ENCODE measurements around the gene GFAP.

The GFAP gene

DNA sequence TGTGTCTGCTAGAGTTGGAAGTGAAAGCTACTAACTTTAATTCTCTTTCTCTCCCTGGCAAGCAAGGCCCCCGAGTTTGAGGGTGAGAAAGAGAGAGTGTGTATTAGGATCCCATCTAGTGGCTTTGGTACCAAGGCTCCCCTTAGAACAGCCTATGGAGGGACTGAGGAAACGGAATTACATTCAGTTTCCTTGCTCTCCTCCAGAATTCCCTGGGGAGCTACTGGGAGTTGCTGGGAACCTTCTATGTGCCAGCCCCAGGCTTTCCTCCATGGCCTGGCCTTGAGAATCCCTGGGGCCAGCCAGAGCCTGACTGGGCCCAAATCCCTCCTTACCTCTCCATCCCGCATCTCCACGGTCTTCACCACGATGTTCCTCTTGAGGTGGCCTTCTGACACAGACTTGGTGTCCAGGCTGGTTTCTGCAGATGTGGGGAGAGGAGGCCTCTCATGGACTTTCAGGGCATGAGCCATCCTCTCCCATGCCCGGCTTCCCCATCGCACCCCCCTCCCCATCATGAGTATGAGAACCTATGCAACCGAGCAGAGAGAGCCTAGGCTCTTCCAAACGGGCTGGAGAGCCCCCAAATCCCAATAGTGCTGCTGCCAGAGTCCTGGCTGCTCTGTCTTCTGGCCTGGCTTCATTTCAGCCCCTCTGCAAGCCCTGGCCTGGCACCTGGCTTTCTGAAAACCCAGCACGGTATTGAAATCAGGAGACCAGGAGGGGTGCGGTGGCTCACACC lies 7.4 kb downstream of the GFAP start:
- no peak for TF ChIP-seq EZH2phosphoT487 (conservative IDR thresholded peaks at IDR 0.05; ENCODE audit: low read length)
- H2AFZ ChIP-seq (ENCODE audit: low read depth, low read length, severe bottlenecking) = no peak overlapping the region
- no peaks in the 10 kb centered on the region for H4K20me1 ChIP-seq (ENCODE audit: low read depth, low read length)
- no peak overlapping the region for H3K4me3 ChIP-seq (ENCODE audit: insufficient read depth, low read length, poor library complexity, severe bottlenecking)
- no peaks in the 10 kb centered on the region for H3K9me2 ChIP-seq (replicated peaks; ENCODE audit: insufficient read depth, low read length)
- no peak overlapping the region for H3K9ac ChIP-seq (ENCODE audit: low read length)
- H3K36me3 ChIP-seq (ENCODE audit: low read length) = no peaks in the 10 kb centered on the region
- no peaks in the 10 kb centered on the region for H3K79me2 ChIP-seq (ENCODE audit: insufficient read depth, low read length)
- no peaks in the 10 kb centered on the region for H3F3A ChIP-seq (ENCODE audit: insufficient read depth)
- H3K27ac ChIP-seq (ENCODE audit: low read depth, low read length) = no peak overlapping the region
- H3K9me3 ChIP-seq (ENCODE audit: insufficient read depth, low read length) = no peaks in the 10 kb centered on the region
- no peaks in the 10 kb centered on the region for H3K27me3 ChIP-seq (ENCODE audit: low read length)
- no peak overlapping the region for H3K4me2 ChIP-seq (ENCODE audit: low read depth, low read length, poor library complexity, severe bottlenecking)

DNA sequence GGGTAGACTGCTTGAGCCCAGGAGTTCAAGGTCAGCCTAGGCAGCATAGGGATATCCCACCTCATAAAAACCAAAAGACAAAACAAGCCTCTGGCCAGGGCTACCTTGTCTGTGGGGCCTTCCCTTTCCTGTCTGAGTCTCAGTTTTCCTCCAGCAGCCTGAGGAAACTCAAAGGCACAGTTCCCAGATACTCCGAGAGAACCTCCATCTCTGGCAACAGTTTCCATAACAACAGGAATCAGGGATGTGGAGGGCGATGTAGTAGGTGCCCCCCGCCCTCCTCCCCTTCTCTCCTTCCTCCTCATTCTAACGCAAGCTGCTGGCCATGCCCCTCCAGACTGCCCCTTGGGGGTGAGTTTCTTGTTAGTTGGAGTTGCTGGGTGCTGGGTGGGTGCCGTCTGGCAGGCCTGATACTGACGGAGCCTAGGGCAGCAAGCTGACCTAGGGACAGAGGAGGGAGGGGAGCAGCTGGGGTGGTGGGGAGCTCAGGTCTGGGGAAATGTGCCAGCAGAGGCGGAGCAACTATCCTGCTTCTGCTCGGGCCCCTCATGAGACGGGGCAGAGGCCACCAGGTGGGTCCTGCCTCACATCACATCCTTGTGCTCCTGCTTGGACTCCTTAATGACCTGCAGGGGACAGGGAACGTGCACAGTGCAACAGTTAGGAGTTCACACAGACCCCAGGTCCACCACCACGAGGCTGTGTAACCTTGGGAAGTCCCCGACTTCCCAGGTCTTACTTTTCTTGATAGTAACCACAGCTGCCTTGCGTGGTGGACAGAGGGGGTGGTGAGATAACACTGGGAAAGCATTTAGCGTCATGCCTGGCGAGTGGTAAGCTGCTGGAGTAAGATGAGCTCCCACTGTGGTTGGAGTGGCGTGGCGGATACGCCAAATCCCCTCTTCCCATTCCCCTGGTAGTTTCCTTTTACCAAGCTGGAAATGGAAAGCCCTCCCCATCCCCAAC lies 8.3 kb downstream of the GFAP start:
- Histone ChIP-seq H3F3A (ENCODE audit: insufficient read depth) (no peaks in the 10 kb centered on the region), H3K79me2 (ENCODE audit: insufficient read depth, low read length) (no peaks in the 10 kb centered on the region), H2AFZ (ENCODE audit: low read depth, low read length, severe bottlenecking) (no peak overlapping the region), H3K9me3 (ENCODE audit: insufficient read depth, low read length) (no peaks in the 10 kb centered on the region), H3K4me2 (ENCODE audit: low read depth, low read length, poor library complexity, severe bottlenecking) (no peak overlapping the region), H3K36me3 (ENCODE audit: low read length) (no peaks in the 10 kb centered on the region), H3K9ac (ENCODE audit: low read length) (no peak overlapping the region), H3K27me3 (ENCODE audit: low read length) (no peaks in the 10 kb centered on the region), H4K20me1 (ENCODE audit: low read depth, low read length) (no peaks in the 10 kb centered on the region), H3K9me2 (replicated peaks; ENCODE audit: insufficient read depth, low read length) (no peaks in the 10 kb centered on the region), H3K27ac (ENCODE audit: low read depth, low read length) (no peak overlapping the region), H3K4me3 (ENCODE audit: insufficient read depth, low read length, poor library complexity, severe bottlenecking) (no peak overlapping the region)
- TF ChIP-seq EZH2phosphoT487 (conservative IDR thresholded peaks at IDR 0.05; ENCODE audit: low read length) = no peak
- TF ChIP-seq, protein P1, sequence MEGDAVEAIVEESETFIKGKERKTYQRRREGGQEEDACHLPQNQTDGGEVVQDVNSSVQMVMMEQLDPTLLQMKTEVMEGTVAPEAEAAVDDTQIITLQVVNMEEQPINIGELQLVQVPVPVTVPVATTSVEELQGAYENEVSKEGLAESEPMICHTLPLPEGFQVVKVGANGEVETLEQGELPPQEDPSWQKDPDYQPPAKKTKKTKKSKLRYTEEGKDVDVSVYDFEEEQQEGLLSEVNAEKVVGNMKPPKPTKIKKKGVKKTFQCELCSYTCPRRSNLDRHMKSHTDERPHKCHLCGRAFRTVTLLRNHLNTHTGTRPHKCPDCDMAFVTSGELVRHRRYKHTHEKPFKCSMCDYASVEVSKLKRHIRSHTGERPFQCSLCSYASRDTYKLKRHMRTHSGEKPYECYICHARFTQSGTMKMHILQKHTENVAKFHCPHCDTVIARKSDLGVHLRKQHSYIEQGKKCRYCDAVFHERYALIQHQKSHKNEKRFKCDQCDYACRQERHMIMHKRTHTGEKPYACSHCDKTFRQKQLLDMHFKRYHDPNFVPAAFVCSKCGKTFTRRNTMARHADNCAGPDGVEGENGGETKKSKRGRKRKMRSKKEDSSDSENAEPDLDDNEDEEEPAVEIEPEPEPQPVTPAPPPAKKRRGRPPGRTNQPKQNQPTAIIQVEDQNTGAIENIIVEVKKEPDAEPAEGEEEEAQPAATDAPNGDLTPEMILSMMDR (IDR thresholded peaks at IDR 0.05; ENCODE audit: insufficient read depth, low read length, poor library complexity, severe bottlenecking) = no peak

DNA sequence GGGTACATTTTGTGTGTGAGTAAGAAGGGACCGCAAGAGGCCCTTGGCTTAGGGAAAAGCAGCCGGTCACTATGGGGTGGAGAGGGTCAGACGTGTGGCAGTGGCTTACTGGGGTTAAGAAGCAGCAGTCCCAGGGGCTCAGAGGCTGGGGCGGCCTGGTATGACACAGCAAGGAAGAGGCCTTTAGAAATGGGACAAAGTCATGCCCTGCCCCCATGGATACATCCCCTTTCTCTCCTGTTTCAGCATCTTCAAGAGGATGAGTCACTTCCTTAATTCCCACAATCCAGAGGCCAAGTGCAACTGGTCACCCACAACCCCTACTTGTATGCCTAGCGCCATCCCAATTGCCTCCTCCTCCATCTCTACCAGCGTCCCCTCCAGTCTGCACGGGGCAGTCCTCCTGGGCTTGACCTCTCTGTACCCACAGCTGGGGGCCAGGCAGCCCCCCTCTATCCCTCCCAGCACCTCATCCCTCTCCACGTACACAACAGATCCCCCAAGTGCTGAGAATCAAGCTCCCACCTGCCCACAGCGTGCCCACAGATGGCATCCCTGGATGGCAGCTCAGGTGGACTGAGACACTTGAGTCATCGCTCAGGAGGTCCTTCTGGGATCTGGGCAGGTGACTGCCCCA lies 9.2 kb downstream of the GFAP start:
- Histone ChIP-seq H4K20me1 (ENCODE audit: low read depth, low read length) (no peaks in the 10 kb centered on the region), H3K9me3 (ENCODE audit: insufficient read depth, low read length) (no peaks in the 10 kb centered on the region), H3K9ac (ENCODE audit: low read length) (no peak overlapping the region), H3K9me2 (replicated peaks; ENCODE audit: insufficient read depth, low read length) (no peaks in the 10 kb centered on the region), H3F3A (ENCODE audit: insufficient read depth) (no peaks in the 10 kb centered on the region), H3K4me3 (ENCODE audit: insufficient read depth, low read length, poor library complexity, severe bottlenecking) (no peak overlapping the region), H3K79me2 (ENCODE audit: insufficient read depth, low read length) (no peaks in the 10 kb centered on the region), H3K36me3 (ENCODE audit: low read length) (no peaks in the 10 kb centered on the region), H3K27me3 (ENCODE audit: low read length) (no peaks in the 10 kb centered on the region), H2AFZ (ENCODE audit: low read depth, low read length, severe bottlenecking) (no peak overlapping the region), H3K27ac (ENCODE audit: low read depth, low read length) (no peak overlapping the region), H3K4me2 (ENCODE audit: low read depth, low read length, poor library complexity, severe bottlenecking) (no peak overlapping the region)
- TF ChIP-seq EZH2phosphoT487 (conservative IDR thresholded peaks at IDR 0.05; ENCODE audit: low read length) = no peak
- TF ChIP-seq, protein P1 (IDR thresholded peaks at IDR 0.05; ENCODE audit: insufficient read depth, low read length, poor library complexity, severe bottlenecking) = no peak
